ENCODE results near the gene APOBEC3C. TPM values are rescaled to one million over a fixed set of nuclear protein-coding genes. Genes with fewer than 3 reads are reported as not detected.
"Not testable (repeated sequence)": the region's sequence is repeated elsewhere in the genome, so short reads cannot be mapped to it uniquely, and the experiment has no call there.

APOBEC3C gene
- polyA plus RNA-seq, 3 donors, result 19.7 to 86.3 (median 69.4) TPM

DNA sequence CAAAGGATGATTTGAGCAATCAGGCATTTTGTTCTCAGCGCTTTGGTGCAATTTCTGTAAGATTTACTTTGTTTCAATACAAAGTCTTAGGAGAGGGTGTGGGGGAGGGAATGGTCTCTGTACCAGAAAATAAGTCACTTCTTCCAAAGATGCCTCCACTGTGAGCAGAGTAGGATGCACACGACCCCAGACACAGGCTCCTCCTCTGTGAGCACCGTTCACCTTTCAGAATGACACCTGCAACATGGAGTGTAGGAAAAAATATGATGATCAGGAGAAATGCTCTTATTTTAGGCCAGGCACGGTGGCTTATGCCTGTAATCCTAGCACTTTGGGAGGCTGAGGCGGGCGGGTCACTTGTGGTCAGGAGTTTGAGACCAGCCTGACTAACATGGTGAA, 665 bp downstream of the APOBEC3C start:
- not testable (repeated sequence) for H3K9me3 ChIP-seq (replicated peaks in 1 of 2; ENCODE audit: control insufficient read depth in 1 of 2, insufficient read depth in 1 of 2, low read length in 2 of 2); H4K20me1 ChIP-seq (ENCODE audit: insufficient read depth, low read length); H3K27me3 ChIP-seq (ENCODE audit: control insufficient read depth in 2 of 2, insufficient read depth in 2 of 2, low read length in 2 of 2); H3K27me3 Mint-ChIP-seq (ENCODE audit: low read depth in 3 of 3); DNase-seq; H3K9me3 Mint-ChIP-seq
- intact Hi-C loops (cut with micrococcal nuclease), result loop anchor here in 1 of 2 donors (10.0 kb wide), 1 partner anchor 100 kb away; no protein-coding TSS in a partner anchor
- H3K4me1 Mint-ChIP-seq, result peaks cover 20% of the 10 kb centered on the region
- H2AFZ ChIP-seq (ENCODE audit: insufficient read depth, low read depth, low read length, poor library complexity, severe bottlenecking), result peak overlapping the region; percentile 93
- H3K4me1 ChIP-seq (ENCODE audit: control insufficient read depth in 1 of 2, insufficient read depth in 2 of 2, low read length in 2 of 2), result peaks cover 18 to 20% of the 10 kb centered on the region in 2 donors
- peak overlapping the region; percentile 74 for H3K4me2 ChIP-seq (replicated peaks; ENCODE audit: extremely low read depth, low read length, poor library complexity, severe bottlenecking)
- H3K27ac ChIP-seq (ENCODE audit: low read depth in 1 of 2, low read length in 2 of 2), result peak overlapping the region; percentile 63 to 88
- peaks cover 2 to 20% of the 10 kb centered on the region in 2 donors for H3K36me3 ChIP-seq (replicated peaks in 1 of 2; ENCODE audit: control insufficient read depth in 1 of 2, insufficient read depth in 2 of 2, low read length in 2 of 2)
- peak overlapping the region; percentile 59 to 82 (median 78) for H3K4me3 ChIP-seq (replicated peaks in 1 of 3; ENCODE audit: low read depth in 2 of 3, low read length in 3 of 3)
- 30% methylated on average over 4 of the region's 6 CpGs for WGBS (ENCODE audit: insufficient coverage)
- H3K9ac ChIP-seq (ENCODE audit: insufficient read depth, low read length, poor library complexity, severe bottlenecking), result peak overlapping the region; percentile 76
- peaks cover 16 to 31% of the 10 kb centered on the region in 2 donors for H3K36me3 Mint-ChIP-seq
- peak overlapping the region; percentile 82 to 94 (median 91) for H3K27ac Mint-ChIP-seq
- peaks cover 19% of the 10 kb centered on the region for H3K79me2 ChIP-seq (ENCODE audit: insufficient read depth, low read length)
- peak overlapping the region; percentile 86 to 93 for H3K4me3 Mint-ChIP-seq

- Histone ChIP-seq H3K4me3 (replicated peaks in 1 of 3; ENCODE audit: low read depth in 2 of 3, low read length in 3 of 3) (no peak overlapping the region), H3K4me2 (replicated peaks; ENCODE audit: extremely low read depth, low read length, poor library complexity, severe bottlenecking) (no peak overlapping the region), H3K4me1 (ENCODE audit: control insufficient read depth in 1 of 2, insufficient read depth in 2 of 2, low read length in 2 of 2) (peaks cover 29 to 35% of the 10 kb centered on the region in 2 donors), H3K79me2 (ENCODE audit: insufficient read depth, low read length) (peaks cover 19% of the 10 kb centered on the region), H3K27ac (ENCODE audit: low read depth in 1 of 2, low read length in 2 of 2) (no peak overlapping the region), H2AFZ (ENCODE audit: insufficient read depth, low read depth, low read length, poor library complexity, severe bottlenecking) (no peak overlapping the region), H3K36me3 (replicated peaks in 1 of 2; ENCODE audit: control insufficient read depth in 1 of 2, insufficient read depth in 2 of 2, low read length in 2 of 2) (peaks cover 2 to 20% of the 10 kb centered on the region in 2 donors), H4K20me1 (ENCODE audit: insufficient read depth, low read length) (no peaks in the 10 kb centered on the region), H3K9me3 (replicated peaks in 1 of 2; ENCODE audit: control insufficient read depth in 1 of 2, insufficient read depth in 1 of 2, low read length in 2 of 2) (no peaks in the 10 kb centered on the region), H3K9ac (ENCODE audit: insufficient read depth, low read length, poor library complexity, severe bottlenecking) (no peak overlapping the region), H3K27me3 (ENCODE audit: control insufficient read depth in 2 of 2, insufficient read depth in 2 of 2, low read length in 2 of 2) (no peaks in the 10 kb centered on the region)
- intact Hi-C loops (cut with micrococcal nuclease), result loop anchor here in 1 of 2 donors (10.0 kb wide), 1 partner anchor 98 kb away; no protein-coding TSS in a partner anchor
- no peak for TF ChIP-seq CTCF (IDR thresholded peaks at IDR 0.05)
- Mint-ChIP-seq H3K27me3 (ENCODE audit: low read depth in 3 of 3) (no peaks in the 10 kb centered on the region), H3K4me1 (peaks cover 33% of the 10 kb centered on the region), H3K36me3 (peaks cover 16 to 31% of the 10 kb centered on the region in 2 donors), H3K27ac (peak overlapping the region in 1 of 7 donors; percentile 27), H3K4me3 (no peak overlapping the region), H3K9me3 (no peaks in the 10 kb centered on the region)
- no peak for DNase-seq
- WGBS (ENCODE audit: insufficient coverage), result 100% methylated on average over 6 of the region's 13 CpGs
Observed at GRCh38 chr22:39016592-39016991, 2.5 kb downstream of the APOBEC3C start.

Data from CD14-positive monocyte (primary cell).